Lower lobe of right lung (tissue), 2 donors: ENCODE measurements around the gene SPARCL1. TPM values are rescaled to one million over a fixed set of nuclear protein-coding genes. Genes with fewer than 3 reads are reported as not detected.
A peak's percentile ranks its signal among the peaks of the same experiment; 100 is the strongest.
"Not testable (repeated sequence)": the region's sequence is repeated elsewhere in the genome, so short reads cannot be mapped to it uniquely, and the experiment has no call there.

Experiments
- ATAC-seq, 2 donors: fragments of 200-7000 bp; cut with Tn5 transposase; one replicate each; pipeline ENCODE4 v1.9.1; 2020 to 2022; ENCODE audit warnings: mild to moderate bottlenecking in 2 of 2, moderate library complexity in 2 of 2
- DNase-seq: peaks from one replicate; pipeline ENCODE4 v3.0.0-alpha.2; 2020
- H3K27ac ChIP-seq: fragments of 200-600 bp; one replicate; pipeline ENCODE4 v1.8.0; 2022
- H3K27me3 ChIP-seq: fragments of 200-600 bp; one replicate; pipeline ENCODE4 v1.8.0; 2022; ENCODE audit warnings: low read depth
- H3K36me3 ChIP-seq: fragments of 200-600 bp; one replicate; pipeline ENCODE4 v1.8.0; 2022; ENCODE audit warnings: mild to moderate bottlenecking
- H3K4me1 ChIP-seq: fragments of 200-600 bp; one replicate; pipeline ENCODE4 v1.8.0; 2022
- H3K4me3 ChIP-seq: fragments of 200-600 bp; one replicate; pipeline ENCODE4 v1.8.0; 2022; ENCODE audit warnings: mild to moderate bottlenecking
- H3K9me3 ChIP-seq: fragments of 200-600 bp; one replicate; pipeline ENCODE4 v1.8.0; 2022
- CTCF ChIP-seq: fragments of 200-600 bp; IDR thresholded peaks from one replicate; pipeline ENCODE4 v1.8.0; 2022; ENCODE audit warnings: antibody characterized with exemption, mild to moderate bottlenecking
- intact Hi-C: fragments of 100-400 bp; cut with DNase I; formaldehyde crosslinking; loops from one replicate; pipeline ENCODE4 v1.11.0; 2022
- total RNA-seq: library from RNA; stranded (reverse); fragmentation: NEBNext Ultra II Directional; extraction: Animal tissue kit (Norgen Biotek cat#: 25700); gene quantifications from one replicate; pipeline ENCODE4 v1.2.1, GENCODE V29; 2021
- donor health status: DM: no; HTN: yes; CAD: no; lungs with severe emphysema.

SPARCL1 gene
- total RNA-seq, 1 donor from 2014 or later, result 299 TPM

- DNase-seq, result no peak
- no peak overlapping the region for H3K4me3 ChIP-seq
- no peak for TF ChIP-seq CTCF
- H3K9me3 ChIP-seq, result no peaks in the 10 kb centered on the region
- no peak for ATAC-seq
- no peaks in the 10 kb centered on the region for H3K36me3 ChIP-seq
- no peak overlapping the region for H3K27ac ChIP-seq
- peaks cover 10% of the 10 kb centered on the region for H3K4me1 ChIP-seq
- no peaks in the 10 kb centered on the region for H3K27me3 ChIP-seq
- intact Hi-C loops, result no loop called here
Observed at GRCh38 chr4:87426865-87427517, 102.2 kb downstream of the SPARCL1 start.

GRCh38 chr4:87425711-87426110 lies 103.5 kb downstream of the SPARCL1 start:
- intact Hi-C loops, result no loop called here
- no peak for TF ChIP-seq CTCF
- no peaks in the 10 kb centered on the region for H3K27me3 ChIP-seq
- no peaks in the 10 kb centered on the region for H3K36me3 ChIP-seq
- DNase-seq (no peak), ATAC-seq (no peak)
- H3K9me3 ChIP-seq, result no peaks in the 10 kb centered on the region
- no peak overlapping the region for H3K27ac ChIP-seq
- H3K4me1 ChIP-seq, result peaks cover 16% of the 10 kb centered on the region
- H3K4me3 ChIP-seq, result no peak overlapping the region

- H3K36me3 ChIP-seq, DNase-seq, H3K27me3 ChIP-seq, intact Hi-C loops, H3K27ac ChIP-seq, ATAC-seq, H3K9me3 ChIP-seq: not testable (repeated sequence)
- Histone ChIP-seq H3K4me3 (peak overlapping the region; percentile 84), H3K4me1 (peaks cover 16% of the 10 kb centered on the region)
Observed at GRCh38 chr4:87424099-87424543, 105.1 kb downstream of the SPARCL1 start.

Other genes with a start within 250 kb of the SPARCL1 start
- gene HSD17B13, start 206.5 kb downstream of the SPARCL1 start, total RNA-seq, result 4.2 TPM
- gene HSD17B11, start 138.2 kb downstream of the SPARCL1 start, total RNA-seq, result 140 TPM
- 45.3 TPM for gene NUDT9, start 106.8 kb downstream of the SPARCL1 start, total RNA-seq
- gene DSPP, start 79.2 kb upstream of the SPARCL1 start, total RNA-seq, result not detected
- not detected for gene DMP1, start 120.9 kb upstream of the SPARCL1 start, total RNA-seq